SU-DHL-6 (cell line): ENCODE data around the gene DUSP22.

Experiments used
- H2AFZ ChIP-seq: fragments of 200-600 bp; sonication (generic); 2 replicates; pipeline ENCODE4 v1.6.1; 2014; ENCODE audit warnings: low read depth, mild to moderate bottlenecking, moderate library complexity, mixed read lengths, antibody characterized with exemption, low read length; ENCODE audit not compliant: severe bottlenecking
- H3F3A ChIP-seq: fragments of 200-600 bp; shearing (Covaris generic); 2 replicates; pipeline ENCODE4 v1.6.0; 2016; ENCODE audit warnings: antibody characterized with exemption, mild to moderate bottlenecking; ENCODE audit not compliant: insufficient read depth
- H3K27ac ChIP-seq: fragments of 200-600 bp; sonication (generic); 2 replicates; pipeline ENCODE4 v1.5.1; 2016; ENCODE audit warnings: low read depth, mild to moderate bottlenecking, low read length, moderate library complexity, mixed read lengths
- H3K27me3 ChIP-seq: fragments of 200-600 bp; sonication (generic), shearing (Covaris generic); 2 replicates; pipeline ENCODE4 v1.6.0; 2014; ENCODE audit warnings: mild to moderate bottlenecking, low read length
- H3K36me3 ChIP-seq: fragments of 200-600 bp; sonication (generic); 2 replicates; pipeline ENCODE4 v1.6.1; 2014; ENCODE audit warnings: mild to moderate bottlenecking, low read length, mixed read lengths
- H3K4me2 ChIP-seq: fragments of 300-600, 200-600 bp; shearing (Covaris generic), sonication (generic); 2 replicates; pipeline ENCODE4 v1.6.0; 2014; ENCODE audit warnings: low read length, low read depth, mild to moderate bottlenecking; ENCODE audit not compliant: poor library complexity, severe bottlenecking
- H3K4me3 ChIP-seq: fragments of 200-600 bp; sonication (generic); 2 replicates; pipeline ENCODE4 v1.5.1; 2014; ENCODE audit warnings: antibody characterized with exemption, low read length, mild to moderate bottlenecking, mixed read lengths; ENCODE audit not compliant: insufficient read depth, poor library complexity, severe bottlenecking
- H3K79me2 ChIP-seq: fragments of 200-600 bp; sonication (generic); 2 replicates; pipeline ENCODE4 v1.6.1; 2014; ENCODE audit warnings: mild to moderate bottlenecking, low read length, moderate library complexity; ENCODE audit not compliant: insufficient read depth
- H3K9ac ChIP-seq: fragments of 200-600 bp; sonication (generic); 2 replicates; pipeline ENCODE4 v1.7.0; 2014; ENCODE audit warnings: mild to moderate bottlenecking, low read length
- H3K9me2 ChIP-seq: fragments of 200-600 bp; sonication (generic); replicated peaks from 2 replicates; pipeline ENCODE4 v1.6.1; 2014; ENCODE audit warnings: low read length; ENCODE audit not compliant: insufficient read depth
- H3K9me3 ChIP-seq: fragments of 200-600 bp; sonication (generic); 2 replicates; pipeline ENCODE4 v1.6.1; 2014; ENCODE audit warnings: low read length, mixed read lengths; ENCODE audit not compliant: insufficient read depth
- H4K20me1 ChIP-seq: fragments of 200-600 bp; sonication (generic); 2 replicates; pipeline ENCODE4 v1.6.1; 2014; ENCODE audit warnings: low read depth, mild to moderate bottlenecking, antibody characterized with exemption, low read length, moderate library complexity, mixed read lengths
- CTCF ChIP-seq: fragments of 200-600 bp; sonication (generic); IDR thresholded peaks from one replicate; pipeline ENCODE4 v1.5.1; 2017; ENCODE audit warnings: antibody characterized with exemption, mild to moderate bottlenecking, low read length, moderate library complexity; ENCODE audit not compliant: insufficient read depth, poor library complexity, severe bottlenecking
- EZH2phosphoT487 ChIP-seq: fragments of 200-600 bp; sonication (generic), shearing (Covaris generic); conservative IDR thresholded peaks from 2 replicates; pipeline ENCODE4 v1.6.1; 2018; ENCODE audit warnings: mild to moderate bottlenecking, antibody characterized with exemption, low read length, moderate library complexity, mixed read lengths

The DUSP22 gene

GRCh38 chr6:331622-332521 lies 39.6 kb downstream of the DUSP22 start:
- TF ChIP-seq EZH2phosphoT487 (no peak), CTCF (no peak)
- no peaks in the 10 kb centered on the region for H3K9me3 ChIP-seq
- no peak overlapping the region for H3K9ac ChIP-seq
- H3K4me3 ChIP-seq = no peak overlapping the region
- H3K4me2 ChIP-seq = no peak overlapping the region
- H3K27ac ChIP-seq = no peak overlapping the region
- no peaks in the 10 kb centered on the region for H3K27me3 ChIP-seq
- no peaks in the 10 kb centered on the region for H3K9me2 ChIP-seq
- H3K79me2 ChIP-seq = no peaks in the 10 kb centered on the region
- H3K36me3 ChIP-seq = no peaks in the 10 kb centered on the region
- no peaks in the 10 kb centered on the region for H3F3A ChIP-seq
- H4K20me1 ChIP-seq = no peaks in the 10 kb centered on the region; the same call in none of the 2 replicates
- no peak overlapping the region for H2AFZ ChIP-seq

- no peaks in the 10 kb centered on the region for H3K79me2 ChIP-seq
Measured at GRCh38 chr6:332671-333070, 40.4 kb downstream of the DUSP22 start.

GRCh38 chr6:333379-334002 lies 41.2 kb downstream of the DUSP22 start:
- Histone ChIP-seq H2AFZ (no peak overlapping the region), H3K27ac (no peak overlapping the region), H3K27me3 (no peaks in the 10 kb centered on the region), H3K36me3 (no peaks in the 10 kb centered on the region), H3K9me3 (no peaks in the 10 kb centered on the region), H3K9ac (no peak overlapping the region), H3K9me2 (no peaks in the 10 kb centered on the region), H3K4me3 (no peak overlapping the region), H3K4me2 (no peak overlapping the region), H4K20me1 (no peaks in the 10 kb centered on the region; the same call in none of the 2 replicates), H3F3A (no peaks in the 10 kb centered on the region), H3K79me2 (no peaks in the 10 kb centered on the region)
- TF ChIP-seq EZH2phosphoT487 (no peak), CTCF (no peak)

More at GRCh38 chr6:332671-333070, 40.4 kb downstream of the DUSP22 start:
- no peaks in the 10 kb centered on the region for H3K27me3 ChIP-seq
- H3K4me3 ChIP-seq = no peak overlapping the region
- H3K9ac ChIP-seq = no peak overlapping the region
- no peaks in the 10 kb centered on the region for H3F3A ChIP-seq
- TF ChIP-seq EZH2phosphoT487 = no peak
- TF ChIP-seq CTCF = no peak
- no peaks in the 10 kb centered on the region for H3K9me3 ChIP-seq
- no peak overlapping the region for H3K4me2 ChIP-seq
- H3K36me3 ChIP-seq = no peaks in the 10 kb centered on the region
- no peaks in the 10 kb centered on the region; the same call in none of the 2 replicates for H4K20me1 ChIP-seq
- no peaks in the 10 kb centered on the region for H3K9me2 ChIP-seq
- H3K27ac ChIP-seq = no peak overlapping the region
- H2AFZ ChIP-seq = no peak overlapping the region
